Lower lobe of right lung (tissue), 2 donors: ENCODE results near the gene IGSF6. TPM values are rescaled to one million over a fixed set of nuclear protein-coding genes. Genes with fewer than 3 reads are reported as not detected.
"Not testable (repeated sequence)": the region's sequence is repeated elsewhere in the genome, so short reads cannot be mapped to it uniquely, and the experiment has no call there.

Experiments
- ATAC-seq, 2 donors: fragments of 200-7000 bp; cut with Tn5 transposase; one replicate each; pipeline ENCODE4 v1.9.1; 2020 to 2022; ENCODE audit warnings: mild to moderate bottlenecking in 2 of 2, moderate library complexity in 2 of 2
- DNase-seq: peaks from one replicate; pipeline ENCODE4 v3.0.0-alpha.2; 2020
- H3K27ac ChIP-seq: fragments of 200-600 bp; one replicate; pipeline ENCODE4 v1.8.0; 2022
- H3K27me3 ChIP-seq: fragments of 200-600 bp; one replicate; pipeline ENCODE4 v1.8.0; 2022; ENCODE audit warnings: low read depth
- H3K36me3 ChIP-seq: fragments of 200-600 bp; one replicate; pipeline ENCODE4 v1.8.0; 2022; ENCODE audit warnings: mild to moderate bottlenecking
- H3K4me1 ChIP-seq: fragments of 200-600 bp; one replicate; pipeline ENCODE4 v1.8.0; 2022
- H3K4me3 ChIP-seq: fragments of 200-600 bp; one replicate; pipeline ENCODE4 v1.8.0; 2022; ENCODE audit warnings: mild to moderate bottlenecking
- H3K9me3 ChIP-seq: fragments of 200-600 bp; one replicate; pipeline ENCODE4 v1.8.0; 2022
- intact Hi-C: fragments of 100-400 bp; cut with DNase I; formaldehyde crosslinking; loops from one replicate; pipeline ENCODE4 v1.11.0; 2022
- total RNA-seq: library from RNA; stranded (reverse); fragmentation: NEBNext Ultra II Directional; extraction: Animal tissue kit (Norgen Biotek cat#: 25700); gene quantifications from one replicate; pipeline ENCODE4 v1.2.1, GENCODE V29; 2021
- TF ChIP-seq, protein P1 (sequence below): fragments of 200-600 bp; IDR thresholded peaks from one replicate; pipeline ENCODE4 v1.8.0; 2022; ENCODE audit warnings: antibody characterized with exemption, mild to moderate bottlenecking
- donor health status: DM: no; HTN: yes; CAD: no; lungs with severe emphysema.

Gene IGSF6
- total RNA-seq, 1 donor from 2014 or later = 103 TPM

DNA sequence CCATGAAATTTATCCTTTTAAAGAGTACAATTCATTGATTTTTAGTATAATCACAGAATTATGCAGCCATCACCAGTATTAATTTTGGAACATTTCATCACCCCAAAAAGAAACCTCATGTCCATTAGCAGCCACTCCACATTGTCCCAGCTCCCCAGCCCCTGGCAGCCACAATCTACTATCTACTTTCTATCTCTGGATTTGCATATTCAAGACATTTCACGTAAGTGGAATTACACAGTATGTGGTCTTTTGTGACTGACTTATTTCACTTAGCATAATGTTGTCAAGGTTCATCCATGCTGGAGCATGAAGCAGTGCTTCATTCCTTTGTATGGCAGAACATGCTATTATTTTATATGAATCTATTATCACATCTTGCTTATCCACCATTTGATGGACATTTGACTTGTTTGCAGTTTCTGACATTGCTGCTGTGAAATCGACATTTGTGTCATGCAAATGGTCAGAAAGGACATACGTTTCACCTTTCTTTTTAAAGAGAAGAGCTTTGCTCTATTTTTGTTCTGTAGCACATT lies 42.3 kb downstream of the IGSF6 start:
- ATAC-seq = no peak
- no peak overlapping the region for H3K27ac ChIP-seq
- no peaks in the 10 kb centered on the region for H3K36me3 ChIP-seq
- no peak for DNase-seq
- H3K27me3 ChIP-seq = no peaks in the 10 kb centered on the region
- H3K9me3 ChIP-seq = no peaks in the 10 kb centered on the region
- H3K4me1 ChIP-seq = peaks cover 64% of the 10 kb centered on the region
- intact Hi-C loops = no loop called here
- no peak overlapping the region for H3K4me3 ChIP-seq
- TF ChIP-seq, protein P1, sequence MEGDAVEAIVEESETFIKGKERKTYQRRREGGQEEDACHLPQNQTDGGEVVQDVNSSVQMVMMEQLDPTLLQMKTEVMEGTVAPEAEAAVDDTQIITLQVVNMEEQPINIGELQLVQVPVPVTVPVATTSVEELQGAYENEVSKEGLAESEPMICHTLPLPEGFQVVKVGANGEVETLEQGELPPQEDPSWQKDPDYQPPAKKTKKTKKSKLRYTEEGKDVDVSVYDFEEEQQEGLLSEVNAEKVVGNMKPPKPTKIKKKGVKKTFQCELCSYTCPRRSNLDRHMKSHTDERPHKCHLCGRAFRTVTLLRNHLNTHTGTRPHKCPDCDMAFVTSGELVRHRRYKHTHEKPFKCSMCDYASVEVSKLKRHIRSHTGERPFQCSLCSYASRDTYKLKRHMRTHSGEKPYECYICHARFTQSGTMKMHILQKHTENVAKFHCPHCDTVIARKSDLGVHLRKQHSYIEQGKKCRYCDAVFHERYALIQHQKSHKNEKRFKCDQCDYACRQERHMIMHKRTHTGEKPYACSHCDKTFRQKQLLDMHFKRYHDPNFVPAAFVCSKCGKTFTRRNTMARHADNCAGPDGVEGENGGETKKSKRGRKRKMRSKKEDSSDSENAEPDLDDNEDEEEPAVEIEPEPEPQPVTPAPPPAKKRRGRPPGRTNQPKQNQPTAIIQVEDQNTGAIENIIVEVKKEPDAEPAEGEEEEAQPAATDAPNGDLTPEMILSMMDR = no peak

DNA sequence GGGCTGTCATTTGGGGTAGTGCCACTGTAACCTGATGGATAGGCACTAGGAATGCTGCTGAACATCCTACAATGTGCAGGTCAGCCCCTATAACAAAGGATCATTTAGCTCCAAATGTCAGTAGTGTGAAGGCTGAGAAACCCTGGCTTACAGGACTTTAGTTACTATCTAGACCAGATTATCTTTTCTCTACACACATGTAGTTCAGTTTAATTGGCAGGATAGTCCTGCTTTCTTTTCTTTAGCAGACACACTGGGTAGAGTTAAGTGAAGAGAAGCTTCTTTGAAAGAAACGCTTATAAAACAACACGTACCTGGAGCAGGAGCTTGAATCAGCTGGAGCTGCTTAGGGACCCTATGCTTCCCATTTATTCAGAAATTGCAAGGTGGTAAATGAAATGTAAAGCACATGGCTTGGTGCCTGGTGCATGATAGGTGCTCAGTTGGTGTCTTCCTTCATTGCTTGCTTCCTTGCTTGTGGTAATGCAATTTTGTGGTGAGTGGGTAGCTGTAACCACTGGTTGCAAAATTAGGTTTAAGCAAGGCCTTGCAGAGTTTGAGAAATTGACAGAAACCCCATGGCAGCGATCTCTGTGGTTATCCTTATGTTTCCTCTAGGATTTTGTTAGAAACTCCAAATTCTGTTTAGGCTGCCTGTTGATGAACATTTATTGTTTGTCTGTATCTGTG lies 43.6 kb downstream of the IGSF6 start:
- intact Hi-C loops = no loop called here
- ATAC-seq = peak; percentile 35 to 57

DNA sequence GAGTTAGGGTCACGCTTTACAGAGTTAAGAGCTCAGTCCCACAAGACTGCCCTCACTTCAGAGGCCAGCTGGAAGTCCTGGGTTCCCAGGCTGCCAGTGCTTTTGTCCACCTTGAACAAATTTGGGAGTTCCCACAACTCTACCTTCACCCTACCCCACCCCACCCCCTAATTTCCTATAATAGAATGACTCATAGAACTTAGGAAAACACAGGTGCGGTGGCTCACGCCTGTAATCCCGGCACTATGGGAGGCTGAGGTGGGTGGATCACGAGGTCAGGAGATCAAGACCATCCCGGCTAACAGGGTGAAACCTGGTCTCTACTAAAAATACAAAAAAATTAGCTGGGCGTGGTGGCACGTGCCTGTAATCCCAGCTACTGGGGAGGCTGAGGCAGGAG lies 46.6 kb downstream of the IGSF6 start:
- H3K4me1 ChIP-seq = peaks cover 73% of the 10 kb centered on the region
- DNase-seq, H3K27ac ChIP-seq, H3K4me3 ChIP-seq, ATAC-seq, H3K36me3 ChIP-seq, H3K9me3 ChIP-seq, intact Hi-C loops, H3K27me3 ChIP-seq: not testable (repeated sequence)

More for the DNA sequence above, 43.6 kb downstream of the IGSF6 start:
- Histone ChIP-seq H3K9me3 (no peaks in the 10 kb centered on the region), H3K36me3 (no peaks in the 10 kb centered on the region), H3K4me3 (no peak overlapping the region), H3K27me3 (no peaks in the 10 kb centered on the region), H3K27ac (no peak overlapping the region), H3K4me1 (peaks cover 77% of the 10 kb centered on the region)
- TF ChIP-seq, protein P1 = no peak
- DNase-seq = no peak

DNA sequence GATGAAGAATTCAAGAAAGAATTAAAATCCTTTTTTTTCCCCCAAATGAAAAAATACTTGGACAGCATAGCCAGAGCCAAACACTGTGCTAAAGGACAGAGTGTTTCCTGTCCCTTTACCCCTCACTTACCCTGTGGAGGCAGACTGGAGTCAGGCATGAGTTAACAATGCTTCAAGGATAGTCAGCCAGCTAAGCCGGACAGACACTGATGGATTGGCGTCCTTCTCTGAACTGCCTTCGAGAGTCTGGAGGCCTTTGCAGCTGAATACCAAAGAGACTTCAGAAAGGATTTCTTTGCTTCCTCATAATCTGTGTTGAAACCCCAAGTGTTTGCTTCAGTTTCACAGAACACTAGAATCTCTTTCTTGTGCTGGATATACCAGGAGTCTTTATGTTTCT lies 48.5 kb downstream of the IGSF6 start:
- H3K4me3 ChIP-seq = no peak overlapping the region
- H3K27me3 ChIP-seq = no peaks in the 10 kb centered on the region
- H3K27ac ChIP-seq = no peak overlapping the region
- intact Hi-C loops = no loop called here
- TF ChIP-seq, protein P1 = no peak
- ATAC-seq (no peak), DNase-seq (no peak)
- no peaks in the 10 kb centered on the region for H3K36me3 ChIP-seq
- no peaks in the 10 kb centered on the region for H3K9me3 ChIP-seq
- peaks cover 63% of the 10 kb centered on the region for H3K4me1 ChIP-seq

DNA sequence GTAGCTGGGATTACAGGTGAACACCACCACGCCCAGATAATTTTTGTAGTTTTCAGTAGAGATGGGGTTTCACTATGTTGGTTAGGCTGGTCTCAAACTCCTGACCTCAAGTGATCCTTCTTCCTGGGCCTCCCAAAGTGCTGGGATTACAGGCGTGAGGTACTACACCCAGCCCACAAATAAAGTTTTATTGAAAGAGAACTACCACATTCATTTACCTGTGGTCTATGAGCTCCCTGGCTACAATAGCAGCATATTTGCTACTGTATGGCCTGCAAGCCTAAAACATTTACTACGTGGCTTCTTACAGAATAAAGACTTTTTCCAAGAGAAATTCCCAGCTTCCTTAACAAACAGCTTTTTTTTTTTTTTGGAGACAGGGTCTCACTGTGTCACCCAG lies 49.6 kb downstream of the IGSF6 start:
- H3K4me1 ChIP-seq = peaks cover 59% of the 10 kb centered on the region
- no peak overlapping the region for H3K27ac ChIP-seq
- ATAC-seq = no peak
- H3K27me3 ChIP-seq = no peaks in the 10 kb centered on the region
- TF ChIP-seq, protein P1 = no peak
- no peak for DNase-seq
- H3K9me3 ChIP-seq = no peaks in the 10 kb centered on the region
- no peaks in the 10 kb centered on the region for H3K36me3 ChIP-seq
- intact Hi-C loops = no loop called here
- no peak overlapping the region for H3K4me3 ChIP-seq

DNA sequence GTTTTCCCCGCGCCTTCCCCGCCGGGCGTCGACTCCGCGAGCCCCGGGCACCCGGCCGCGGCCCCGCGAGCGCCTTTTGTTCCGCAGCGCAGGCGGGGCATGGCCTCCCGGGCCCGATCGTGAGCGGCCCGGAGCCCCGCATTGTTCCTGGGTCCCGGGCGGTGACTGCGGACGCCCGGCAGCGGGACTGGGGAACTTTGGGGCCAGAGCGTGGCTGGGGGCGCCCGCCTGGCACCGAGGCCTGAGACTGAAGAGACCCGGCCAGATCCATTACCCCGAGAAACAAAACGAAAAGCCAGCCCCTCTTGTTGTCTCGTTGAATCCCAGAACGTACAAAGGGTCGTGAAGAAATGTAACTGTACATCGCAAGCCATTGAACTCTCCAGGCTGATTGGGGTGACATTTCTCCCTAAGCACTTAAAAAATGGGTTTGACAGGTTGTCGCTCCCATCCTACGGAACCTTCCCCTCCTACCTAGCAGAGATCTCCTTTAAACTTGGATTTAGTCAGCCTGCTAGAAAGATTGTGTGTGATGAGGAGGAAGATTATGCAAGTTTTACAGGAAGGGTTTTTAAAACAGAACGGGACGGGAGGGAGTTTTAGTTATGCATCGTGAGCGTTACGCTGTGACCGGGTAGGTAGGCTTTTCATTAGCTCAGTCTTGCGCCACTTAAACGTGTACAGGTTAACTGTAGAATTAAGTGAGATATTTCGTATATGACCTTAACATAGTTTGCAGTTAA lies 52.2 kb downstream of the IGSF6 start:
- H3K27me3 ChIP-seq = no peaks in the 10 kb centered on the region
- intact Hi-C loops = no loop called here
- peak; percentile 59 for DNase-seq
- peak overlapping the region; percentile 79 for H3K4me3 ChIP-seq
- no peaks in the 10 kb centered on the region for H3K9me3 ChIP-seq
- H3K4me1 ChIP-seq = peaks cover 41% of the 10 kb centered on the region
- TF ChIP-seq, protein P1 = no peak
- peak overlapping the region; percentile 95 for H3K27ac ChIP-seq
- ATAC-seq = peak; percentile 24 to 36
- H3K36me3 ChIP-seq = no peaks in the 10 kb centered on the region
